Testis (tissue), 2 donors: Measurements from ENCODE around the gene EIF2D.

Experiments
- CTCF ChIP-seq, 3 experiments: fragments of 450-650 bp in 2 of 3; fragments of 200-600 bp in 1 of 3; sonication (generic) in 1 of 3; IDR thresholded peaks; one replicate each; pipeline ENCODE4 v1.5.1; 2016 to 2019; ENCODE audit warnings: antibody characterized with exemption in 3 of 3, mild to moderate bottlenecking in 2 of 3, moderate library complexity in 1 of 3
- POLR2A ChIP-seq: fragments of 450-650 bp; IDR thresholded peaks from one replicate; pipeline ENCODE4 v1.6.1; 2017; ENCODE audit warnings: antibody characterized with exemption, mild to moderate bottlenecking, moderate library complexity

GRCh38 chr1:206556750-206557635 lies 55.3 kb downstream of the EIF2D start:
- TF ChIP-seq POLR2A (no peak), CTCF (IDR thresholded peaks at IDR 0.05) (no peak)
